ENCODE measurements around the gene MEST.
"Not testable (repeated sequence)": the region's sequence is repeated elsewhere in the genome, so short reads cannot be mapped to it uniquely, and the experiment has no call there.

The MEST gene

GRCh38 chr7:130485734-130486113, 6.2 kb upstream of the MEST start:
- no peak for DNase-seq (ENCODE audit: low read depth)

- peak; percentile 16 for DNase-seq (ENCODE audit: low read depth)
These were observed 5.6 kb upstream of the MEST start for GRCh38 chr7:130486114-130486953.

- no peak for DNase-seq (ENCODE audit: low read depth)
These were observed 4.9 kb upstream of the MEST start for GRCh38 chr7:130486954-130487436.

GRCh38 chr7:130488392-130489139, 3.3 kb upstream of the MEST start:
- DNase-seq (ENCODE audit: low read depth), result no peak

- DNase-seq (ENCODE audit: low read depth), result no peak
These were observed 2.5 kb upstream of the MEST start for GRCh38 chr7:130489140-130489983.

- no peak for DNase-seq (ENCODE audit: low read depth)
These were observed 1.5 kb upstream of the MEST start for GRCh38 chr7:130490311-130490791.

GRCh38 chr7:130490888-130491804, 739 bp upstream of the MEST start:
- no peak for DNase-seq (ENCODE audit: low read depth)

GRCh38 chr7:130492523-130493274, 814 bp downstream of the MEST start:
- no peak for DNase-seq (ENCODE audit: low read depth)

GRCh38 chr7:130493275-130493873, 1.5 kb downstream of the MEST start:
- DNase-seq (ENCODE audit: low read depth), result no peak

- no peak for DNase-seq (ENCODE audit: low read depth)
These were observed 2.6 kb downstream of the MEST start for GRCh38 chr7:130494431-130494858.

GRCh38 chr7:130500463-130500862, 8.6 kb downstream of the MEST start:
- no peak for DNase-seq (ENCODE audit: low read depth)

- DNase-seq (ENCODE audit: low read depth), result no peak
These were observed 9.0 kb downstream of the MEST start for GRCh38 chr7:130500910-130501309.

- no peak for DNase-seq (ENCODE audit: low read depth)
These were observed 13.9 kb downstream of the MEST start for GRCh38 chr7:130505753-130506152.

- no peak for DNase-seq (ENCODE audit: low read depth)
These were observed 14.5 kb downstream of the MEST start for GRCh38 chr7:130506358-130506757.

- DNase-seq (ENCODE audit: low read depth), result not testable (repeated sequence)
These were observed 20.2 kb downstream of the MEST start for GRCh38 chr7:130512038-130512437.

GRCh38 chr7:130513447-130513846, 21.6 kb downstream of the MEST start:
- DNase-seq (ENCODE audit: low read depth), result no peak

- DNase-seq (ENCODE audit: low read depth), result no peak
These were observed 23.6 kb downstream of the MEST start for GRCh38 chr7:130515315-130516040.

GRCh38 chr7:130521258-130521951, 29.5 kb downstream of the MEST start:
- no peak for DNase-seq (ENCODE audit: low read depth)

Data from activated gamma-delta T cell treated with anti-CD3 and anti-CD28 coated beads, Interleukin-2, amount 50 U/mL, for 16 hours (primary cell).